Adrenal gland (tissue), 12 donors: ENCODE data around the gene MGARP. TPM values are rescaled to one million over a fixed set of nuclear protein-coding genes. Genes with fewer than 3 reads are reported as not detected.
"Not testable (repeated sequence)": the region's sequence is repeated elsewhere in the genome, so short reads cannot be mapped to it uniquely, and the experiment has no call there.

Experiments
- DNase-seq, 7 donors: peaks; one replicate each; pipeline ENCODE4 v3.0.0-alpha.2; 2019 to 2020
- H3K27ac ChIP-seq, 5 donors: fragments of 200-600 bp; sonication (generic) in 4 of 5; 1 replicate in 3 of 5; 2 replicates in 2 of 5; pipeline versions ENCODE4 v1.5.1 to v1.8.0; 2016 to 2020; ENCODE audit warnings: mild to moderate bottlenecking in 1 of 5
- H3K27me3 ChIP-seq: fragments of 200-600 bp; 2 replicates; pipeline ENCODE4 v1.8.0; 2021
- H3K36me3 ChIP-seq, 2 donors: fragments of 200-600 bp; replicated peaks in 1 of 2; 1 replicate in 1 of 2; 2 replicates in 1 of 2; pipeline versions ENCODE4 v1.5.1 to v1.8.0; 2018 to 2022
- H3K4me1 ChIP-seq, 2 donors: fragments of 200-600 bp; replicated peaks in 1 of 2; 1 replicate in 1 of 2; 2 replicates in 1 of 2; pipeline versions ENCODE4 v1.5.1 to v1.8.0; 2018 to 2021
- H3K4me3 ChIP-seq, 4 donors: fragments of 200-600 bp; sonication (generic) in 3 of 4; one replicate each; pipeline ENCODE4 v1.5.1; 2016 to 2018
- H3K9me3 ChIP-seq, 3 donors: fragments of 200-600 bp; sonication (generic) in 1 of 3; replicated peaks in 1 of 3; 1 replicate in 2 of 3; 2 replicates in 1 of 3; pipeline versions ENCODE4 v1.5.1 to v1.8.0; 2016 to 2021
- POLR2A ChIP-seq, 2 donors: fragments of 450-650 bp; IDR thresholded peaks; one replicate each; pipeline ENCODE4 v1.6.1; 2017; ENCODE audit warnings: antibody characterized with exemption in 2 of 2, mild to moderate bottlenecking in 2 of 2, moderate library complexity in 1 of 2
- WGBS, 4 donors: extraction: QIAGEN DNeasy Blood & Tissue Kit in 2 of 4; methylation state at CpG; one replicate each; pipeline versions ENCODE4 v1.1.5 to v1.1.7; 2013 to 2017; 5-methylcytosine and 5-hydroxymethylcytosine counted together
- intact Hi-C, 2 donors: fragments of 100-400 bp; cut with DNase I; formaldehyde crosslinking; loops; one replicate each; pipeline versions ENCODE4 v1.14.1 to v1.15.0; 2022 to 2023
- polyA plus RNA-seq, 3 donors: library from polyadenylated mRNA; stranded (reverse); fragments of 200-250 nt in 2 of 3; fragments of 350-450 nt in 1 of 3; fragmentation: Illumina TruSeq in 1 of 3; extraction: RNeasy Lipid Tissue Mini Kit (QIAGEN cat#74804) in 1 of 3; gene quantifications; one replicate each; pipeline ENCODE4 v1.2.3, GENCODE V29; 2013 to 2014
- total RNA-seq, 9 donors: library from RNA; depleted of rRNA in 4 of 9; stranded (reverse); fragments of >200 nt in 4 of 9; fragments of 120-200 nt in 1 of 9; fragmentation: NEBNext Ultra II Directional in 1 of 9; extraction: Animal tissue kit (Norgen Biotek cat#: 25700) in 1 of 9; gene quantifications; one replicate each; pipeline versions ENCODE4 v1.1.0 to v1.2.4, GENCODE V29; 2013 to 2023
- TF ChIP-seq, protein P1 (sequence below), 6 experiments: fragments of 450-650 bp in 4 of 6; fragments of 200-600 bp in 2 of 6; sonication (generic) in 1 of 6; IDR thresholded peaks; 1 replicate in 5 of 6; 2 replicates in 1 of 6; pipeline versions ENCODE4 v1.5.1 to v1.8.0; 2016 to 2021; ENCODE audit warnings: antibody characterized with exemption in 6 of 6, mild to moderate bottlenecking in 2 of 6, moderate library complexity in 1 of 6
- donor health status: healthy with polysubstance abuse.
- donor health status: Bipolar disorder and iron deficiency.
- donor health status: DM: yes; HTN: yes; CAD: no.
- donor health status: DM: no; HTN: no; CAD: no.
- donor health status: DM: no; HTN: no; CAD: no.
- donor health status: DM: yes; HTN: yes; CAD: no.

Gene MGARP
- total and polyA plus RNA-seq, 12 donors: 79.2 to 548 (median 238) TPM

DNA sequence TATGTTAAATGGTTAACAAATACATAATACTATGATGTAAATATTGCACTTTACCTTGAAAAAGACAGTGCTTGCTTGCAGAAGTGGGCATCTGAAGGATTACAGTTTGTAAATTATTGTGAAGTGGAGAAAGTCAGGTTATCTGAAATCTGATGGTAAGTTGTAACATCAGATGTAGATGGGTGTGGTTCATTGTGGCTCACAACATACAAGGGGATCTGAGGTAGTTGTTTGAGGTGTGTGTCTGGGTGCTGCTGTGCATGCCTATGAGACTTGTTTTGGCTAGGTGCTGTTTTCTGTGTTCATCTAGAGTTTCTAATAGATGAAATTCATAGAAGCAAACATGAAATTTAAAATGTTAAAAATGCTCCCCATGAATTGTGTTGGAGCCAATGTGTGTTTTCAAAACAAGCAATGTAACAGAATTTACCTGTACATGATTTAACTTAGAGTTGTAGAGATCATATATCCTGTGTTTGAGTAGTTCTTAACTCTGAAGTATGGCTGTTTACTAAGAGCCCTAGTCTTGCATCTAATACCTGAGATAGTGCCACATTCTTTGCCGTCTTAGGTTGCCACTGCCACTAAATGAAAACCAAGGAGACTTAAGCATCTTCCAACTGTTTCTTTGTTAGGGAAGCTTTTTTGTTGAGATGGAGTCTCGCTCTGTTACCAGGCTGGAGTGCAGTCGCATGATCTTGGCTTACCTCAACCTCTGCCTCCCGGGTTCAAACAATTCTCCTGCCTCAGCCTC, 34.2 kb upstream of the MGARP start:
- TF ChIP-seq POLR2A (IDR thresholded peaks at IDR 0.05): no peak
- TF ChIP-seq, protein P1, sequence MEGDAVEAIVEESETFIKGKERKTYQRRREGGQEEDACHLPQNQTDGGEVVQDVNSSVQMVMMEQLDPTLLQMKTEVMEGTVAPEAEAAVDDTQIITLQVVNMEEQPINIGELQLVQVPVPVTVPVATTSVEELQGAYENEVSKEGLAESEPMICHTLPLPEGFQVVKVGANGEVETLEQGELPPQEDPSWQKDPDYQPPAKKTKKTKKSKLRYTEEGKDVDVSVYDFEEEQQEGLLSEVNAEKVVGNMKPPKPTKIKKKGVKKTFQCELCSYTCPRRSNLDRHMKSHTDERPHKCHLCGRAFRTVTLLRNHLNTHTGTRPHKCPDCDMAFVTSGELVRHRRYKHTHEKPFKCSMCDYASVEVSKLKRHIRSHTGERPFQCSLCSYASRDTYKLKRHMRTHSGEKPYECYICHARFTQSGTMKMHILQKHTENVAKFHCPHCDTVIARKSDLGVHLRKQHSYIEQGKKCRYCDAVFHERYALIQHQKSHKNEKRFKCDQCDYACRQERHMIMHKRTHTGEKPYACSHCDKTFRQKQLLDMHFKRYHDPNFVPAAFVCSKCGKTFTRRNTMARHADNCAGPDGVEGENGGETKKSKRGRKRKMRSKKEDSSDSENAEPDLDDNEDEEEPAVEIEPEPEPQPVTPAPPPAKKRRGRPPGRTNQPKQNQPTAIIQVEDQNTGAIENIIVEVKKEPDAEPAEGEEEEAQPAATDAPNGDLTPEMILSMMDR (IDR thresholded peaks at IDR 0.05): no peak
- WGBS, 4 donors: 89 to 97% (median 93%) methylated on average over 4 of the region's 4 CpGs
- Histone ChIP-seq H3K4me1 (peaks cover 22 to 58% of the 10 kb centered on the region in 2 donors), H3K9me3 (no peaks in the 10 kb centered on the region), H3K27me3 (no peaks in the 10 kb centered on the region), H3K4me3 (no peak overlapping the region), H3K36me3 (no peaks in the 10 kb centered on the region), H3K27ac (peak overlapping the region in 2 of 5 donors; percentile 67 to 78)
- DNase-seq: no peak
- intact Hi-C loops: no loop called here

DNA sequence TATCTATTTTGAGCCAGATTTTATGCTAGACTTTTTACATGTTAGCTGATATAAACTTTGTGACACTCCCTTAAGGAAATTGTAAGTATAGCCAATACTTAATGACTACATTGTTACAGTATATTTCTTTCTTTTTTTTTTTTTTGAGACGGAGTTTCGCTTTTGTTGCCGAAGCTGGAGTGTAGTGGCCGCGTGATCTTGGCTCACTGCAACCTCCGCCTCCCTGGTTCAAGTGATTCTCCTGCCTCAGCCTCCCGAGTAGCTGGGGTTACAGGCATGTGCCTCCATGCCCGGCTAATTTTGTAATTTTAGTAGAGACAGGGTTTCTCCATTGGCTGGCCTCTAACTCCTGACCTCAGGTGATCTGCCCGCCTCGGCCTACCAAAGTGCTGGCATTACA, 33.4 kb upstream of the MGARP start:
- DNase-seq, H3K4me3 ChIP-seq, H3K9me3 ChIP-seq, H3K36me3 ChIP-seq, H3K27me3 ChIP-seq, intact Hi-C loops: not testable (repeated sequence)
- peaks cover 22 to 58% of the 10 kb centered on the region in 2 donors for H3K4me1 ChIP-seq
- H3K27ac ChIP-seq: peak overlapping the region in 2 of 5 donors; percentile 33 to 50
- 88 to 93% (median 90%) methylated on average over 10 of the region's 10 CpGs for WGBS, 4 donors

GRCh38 chr4:139312552-139313332, 32.7 kb upstream of the MGARP start:
- TF ChIP-seq, protein P1 (IDR thresholded peaks at IDR 0.05): no peak
- no peak for TF ChIP-seq POLR2A (IDR thresholded peaks at IDR 0.05)
- Histone ChIP-seq H3K9me3 (no peaks in the 10 kb centered on the region), H3K27me3 (no peaks in the 10 kb centered on the region), H3K36me3 (no peaks in the 10 kb centered on the region), H3K4me3 (no peak overlapping the region), H3K27ac (peak overlapping the region in 3 of 5 donors; percentile 15 to 50 (median 33)), H3K4me1 (peaks cover 22 to 58% of the 10 kb centered on the region in 2 donors)
- DNase-seq: no peak
- WGBS, 4 donors: 94 to 96% (median 94%) methylated on average over 3 of the region's 3 CpGs
- intact Hi-C loops: no loop called here

- no peak overlapping the region for H3K4me3 ChIP-seq
- H3K9me3 ChIP-seq: no peaks in the 10 kb centered on the region
- no peak for TF ChIP-seq POLR2A (IDR thresholded peaks at IDR 0.05)
- TF ChIP-seq, protein P1 (IDR thresholded peaks at IDR 0.05): no peak
- H3K27ac ChIP-seq: no peak overlapping the region
- H3K4me1 ChIP-seq: peaks cover 22 to 56% of the 10 kb centered on the region in 2 donors
- no peaks in the 10 kb centered on the region for H3K36me3 ChIP-seq
- WGBS, 4 donors: 73 to 78% (median 76%) methylated on average over 3 of the region's 3 CpGs
- H3K27me3 ChIP-seq: no peaks in the 10 kb centered on the region
- DNase-seq: no peak
- intact Hi-C loops: no loop called here
Observed at GRCh38 chr4:139311909-139312308, 31.9 kb upstream of the MGARP start.
